ENCODE measurements around the gene TAF4.
"Not testable (repeated sequence)": the region's sequence is repeated elsewhere in the genome, so short reads cannot be mapped to it uniquely, and the experiment has no call there.

The TAF4 gene

DNA sequence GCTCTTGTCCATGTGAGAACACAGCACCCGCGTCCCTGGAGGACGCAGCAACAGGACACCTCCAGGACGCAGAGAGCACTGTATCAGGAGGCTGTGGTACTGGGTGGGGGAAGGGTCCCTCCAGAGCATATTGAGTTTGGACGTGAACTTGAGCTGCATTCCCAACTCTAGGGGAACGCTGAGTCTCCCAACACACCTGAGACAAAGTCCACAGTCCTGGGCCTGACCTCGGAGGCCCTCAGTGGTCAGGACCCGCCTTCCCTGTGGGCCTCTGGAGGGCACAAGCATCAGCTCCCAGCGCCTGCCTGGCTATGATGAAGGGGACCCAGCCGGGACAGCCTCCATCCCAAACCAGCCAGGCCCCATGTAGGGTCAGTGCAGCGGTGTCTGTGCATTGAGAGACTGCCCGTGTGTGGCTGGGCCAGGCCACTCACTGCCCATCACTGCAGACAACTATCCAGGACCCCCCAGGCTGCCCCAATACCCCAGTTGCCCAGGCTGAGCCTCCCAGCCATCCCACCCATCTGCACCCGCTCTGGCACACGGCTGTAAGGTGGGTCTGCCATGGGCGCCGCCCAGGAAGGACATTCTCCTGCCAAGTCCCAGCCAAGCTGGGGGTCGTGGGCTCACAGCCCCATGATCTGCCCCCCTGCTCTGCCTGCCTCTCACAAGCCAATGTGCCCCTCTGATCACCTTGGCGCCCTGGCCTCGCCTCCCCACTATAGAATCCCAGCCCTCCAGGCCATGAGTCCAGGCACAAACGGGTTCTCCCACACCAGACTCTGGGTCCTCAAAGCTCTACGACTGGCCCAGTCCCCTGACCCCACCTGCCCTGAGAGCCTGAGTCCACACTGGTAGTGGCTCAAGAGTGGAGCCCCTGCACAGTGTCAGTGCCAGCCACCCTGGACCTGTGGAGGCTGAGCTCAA lies 115.7 kb downstream of the TAF4 start:
- Histone ChIP-seq H3K27ac (ENCODE audit: low read depth, low read length) (no peak overlapping the region), H3F3A (ENCODE audit: insufficient read depth) (no peaks in the 10 kb centered on the region), H3K27me3 (ENCODE audit: low read length) (no peaks in the 10 kb centered on the region), H3K9ac (ENCODE audit: low read length) (no peak overlapping the region), H3K9me2 (replicated peaks; ENCODE audit: insufficient read depth, low read length) (no peaks in the 10 kb centered on the region), H3K79me2 (ENCODE audit: insufficient read depth, low read length) (no peaks in the 10 kb centered on the region), H4K20me1 (ENCODE audit: low read depth, low read length) (no peaks in the 10 kb centered on the region), H3K36me3 (ENCODE audit: low read length) (no peaks in the 10 kb centered on the region), H3K9me3 (ENCODE audit: insufficient read depth, low read length) (no peaks in the 10 kb centered on the region), H3K4me3 (ENCODE audit: insufficient read depth, low read length, poor library complexity, severe bottlenecking) (no peak overlapping the region), H2AFZ (ENCODE audit: low read depth, low read length, severe bottlenecking) (no peak overlapping the region), H3K4me2 (ENCODE audit: low read depth, low read length, poor library complexity, severe bottlenecking) (no peak overlapping the region)
- TF ChIP-seq EZH2phosphoT487 (conservative IDR thresholded peaks at IDR 0.05; ENCODE audit: low read length) (no peak), CTCF (IDR thresholded peaks at IDR 0.05; ENCODE audit: insufficient read depth, low read length, poor library complexity, severe bottlenecking) (no peak)

DNA sequence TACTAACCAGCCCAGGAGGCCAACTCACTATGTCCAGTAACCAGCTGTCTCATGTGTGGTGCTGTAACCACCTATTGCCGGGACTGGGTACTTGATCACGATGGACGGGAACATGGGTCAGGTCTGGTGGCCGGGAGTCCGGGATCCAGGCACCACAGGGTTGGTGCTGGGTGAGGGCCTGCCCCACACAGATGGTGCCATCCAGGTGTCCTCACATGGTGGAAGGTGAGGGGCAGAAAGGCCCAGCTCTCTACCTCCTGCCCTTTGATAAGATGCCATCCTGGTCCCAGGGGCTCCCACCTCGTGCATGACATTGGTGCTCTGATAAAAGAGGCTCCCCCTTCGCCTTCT lies 116.3 kb downstream of the TAF4 start:
- Histone ChIP-seq H3K9me3 (ENCODE audit: insufficient read depth, low read length) (no peaks in the 10 kb centered on the region), H4K20me1 (ENCODE audit: low read depth, low read length) (no peaks in the 10 kb centered on the region), H3F3A (ENCODE audit: insufficient read depth) (no peaks in the 10 kb centered on the region), H3K4me2 (ENCODE audit: low read depth, low read length, poor library complexity, severe bottlenecking) (no peak overlapping the region), H3K27ac (ENCODE audit: low read depth, low read length) (no peak overlapping the region), H3K9ac (ENCODE audit: low read length) (no peak overlapping the region), H3K36me3 (ENCODE audit: low read length) (no peaks in the 10 kb centered on the region), H3K9me2 (replicated peaks; ENCODE audit: insufficient read depth, low read length) (no peaks in the 10 kb centered on the region), H3K79me2 (ENCODE audit: insufficient read depth, low read length) (no peaks in the 10 kb centered on the region), H3K27me3 (ENCODE audit: low read length) (no peaks in the 10 kb centered on the region), H2AFZ (ENCODE audit: low read depth, low read length, severe bottlenecking) (no peak overlapping the region), H3K4me3 (ENCODE audit: insufficient read depth, low read length, poor library complexity, severe bottlenecking) (no peak overlapping the region)
- TF ChIP-seq EZH2phosphoT487 (conservative IDR thresholded peaks at IDR 0.05; ENCODE audit: low read length) (no peak), CTCF (IDR thresholded peaks at IDR 0.05; ENCODE audit: insufficient read depth, low read length, poor library complexity, severe bottlenecking) (no peak)

GRCh38 chr20:61948586-61949362 lies 116.9 kb downstream of the TAF4 start:
- Histone ChIP-seq H3K27me3 (ENCODE audit: low read length) (no peaks in the 10 kb centered on the region), H2AFZ (ENCODE audit: low read depth, low read length, severe bottlenecking) (no peak overlapping the region), H3F3A (ENCODE audit: insufficient read depth) (no peaks in the 10 kb centered on the region), H3K79me2 (ENCODE audit: insufficient read depth, low read length) (no peaks in the 10 kb centered on the region), H3K9ac (ENCODE audit: low read length) (no peak overlapping the region), H3K9me2 (replicated peaks; ENCODE audit: insufficient read depth, low read length) (no peaks in the 10 kb centered on the region), H3K27ac (ENCODE audit: low read depth, low read length) (no peak overlapping the region), H3K9me3 (ENCODE audit: insufficient read depth, low read length) (no peaks in the 10 kb centered on the region), H3K4me2 (ENCODE audit: low read depth, low read length, poor library complexity, severe bottlenecking) (no peak overlapping the region), H3K36me3 (ENCODE audit: low read length) (no peaks in the 10 kb centered on the region), H4K20me1 (ENCODE audit: low read depth, low read length) (no peaks in the 10 kb centered on the region), H3K4me3 (ENCODE audit: insufficient read depth, low read length, poor library complexity, severe bottlenecking) (no peak overlapping the region)
- TF ChIP-seq EZH2phosphoT487 (conservative IDR thresholded peaks at IDR 0.05; ENCODE audit: low read length) (no peak), CTCF (IDR thresholded peaks at IDR 0.05; ENCODE audit: insufficient read depth, low read length, poor library complexity, severe bottlenecking) (no peak)

- H3K36me3 ChIP-seq (ENCODE audit: low read length); H3K9ac ChIP-seq (ENCODE audit: low read length); H3K79me2 ChIP-seq (ENCODE audit: insufficient read depth, low read length); H3K4me3 ChIP-seq (ENCODE audit: insufficient read depth, low read length, poor library complexity, severe bottlenecking); H2AFZ ChIP-seq (ENCODE audit: low read depth, low read length, severe bottlenecking); H3K4me2 ChIP-seq (ENCODE audit: low read depth, low read length, poor library complexity, severe bottlenecking); H3K27me3 ChIP-seq (ENCODE audit: low read length); H3K9me3 ChIP-seq (ENCODE audit: insufficient read depth, low read length); H3K27ac ChIP-seq (ENCODE audit: low read depth, low read length); H3K9me2 ChIP-seq (replicated peaks; ENCODE audit: insufficient read depth, low read length); H3F3A ChIP-seq (ENCODE audit: insufficient read depth); H4K20me1 ChIP-seq (ENCODE audit: low read depth, low read length): not testable (repeated sequence)
Measured at GRCh38 chr20:61948056-61948455, 117.6 kb downstream of the TAF4 start.

DNA sequence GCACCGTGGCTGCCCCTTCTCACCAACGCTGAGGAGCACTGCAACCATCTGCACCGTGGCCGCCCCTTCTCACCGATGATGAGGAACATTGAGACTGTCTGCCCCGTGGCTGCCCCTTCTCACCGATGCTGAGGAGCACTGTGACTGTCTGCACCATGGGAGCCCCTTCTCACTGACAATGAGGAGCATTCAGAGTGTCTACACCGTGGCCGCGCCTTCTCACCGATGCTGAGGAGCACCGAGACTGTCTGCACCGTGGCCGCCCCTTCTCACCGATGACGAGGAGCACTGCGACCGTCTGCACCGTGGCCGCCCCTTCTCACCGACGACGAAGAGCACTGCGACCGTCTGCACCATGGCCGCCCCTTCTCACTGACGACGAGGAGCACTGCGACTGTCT lies 120.2 kb downstream of the TAF4 start:
- H3K27me3 ChIP-seq (ENCODE audit: low read length); H3K9me3 ChIP-seq (ENCODE audit: insufficient read depth, low read length); H3F3A ChIP-seq (ENCODE audit: insufficient read depth); H3K36me3 ChIP-seq (ENCODE audit: low read length); H4K20me1 ChIP-seq (ENCODE audit: low read depth, low read length); H2AFZ ChIP-seq (ENCODE audit: low read depth, low read length, severe bottlenecking); H3K9ac ChIP-seq (ENCODE audit: low read length); H3K4me3 ChIP-seq (ENCODE audit: insufficient read depth, low read length, poor library complexity, severe bottlenecking); H3K9me2 ChIP-seq (replicated peaks; ENCODE audit: insufficient read depth, low read length); H3K4me2 ChIP-seq (ENCODE audit: low read depth, low read length, poor library complexity, severe bottlenecking); H3K79me2 ChIP-seq (ENCODE audit: insufficient read depth, low read length); H3K27ac ChIP-seq (ENCODE audit: low read depth, low read length): not testable (repeated sequence)
